Thyroid gland (tissue), 4 donors: ENCODE measurements around the gene EEF1AKMT3. TPM values are rescaled to one million over a fixed set of nuclear protein-coding genes. Genes with fewer than 3 reads are reported as not detected.

Source experiments
- DNase-seq, 2 donors: peaks; one replicate each; pipeline ENCODE4 v3.0.0-alpha.2; 2019
- H3K27ac ChIP-seq, 3 donors: fragments of 200-600 bp; sonication (generic); 1 replicate in 2 of 3; 2 replicates in 1 of 3; pipeline ENCODE4 v1.5.1; 2016 to 2019; ENCODE audit warnings: mild to moderate bottlenecking in 1 of 3, moderate library complexity in 1 of 3
- H3K27me3 ChIP-seq: fragments of 200-600 bp; sonication (generic); one replicate; pipeline ENCODE4 v1.5.1; 2019
- H3K36me3 ChIP-seq, 2 donors: fragments of 200-600 bp; sonication (generic); one replicate each; pipeline ENCODE4 v1.5.1; 2016 to 2019
- H3K4me1 ChIP-seq, 2 donors: fragments of 200-600 bp; sonication (generic); one replicate each; pipeline ENCODE4 v1.5.1; 2017 to 2019
- H3K4me3 ChIP-seq, 3 donors: fragments of 200-600 bp; sonication (generic); replicated peaks in 1 of 3; 1 replicate in 2 of 3; 2 replicates in 1 of 3; pipeline ENCODE4 v1.5.1; 2016; ENCODE audit warnings: mild to moderate bottlenecking in 1 of 3
- H3K9me3 ChIP-seq: fragments of 200-600 bp; sonication (generic); one replicate; pipeline ENCODE4 v1.5.1; 2017
- CTCF ChIP-seq, 6 experiments: fragments of 200-600 bp in 3 of 6; fragments of 450-650 bp in 3 of 6; sonication (generic) in 3 of 6; IDR thresholded peaks; one replicate each; pipeline ENCODE4 v1.5.1; 2016 to 2019; ENCODE audit warnings: antibody characterized with exemption in 6 of 6, mild to moderate bottlenecking in 2 of 6, inconsistent platforms in 1 of 6, moderate library complexity in 1 of 6
- POLR2A ChIP-seq, 2 donors: fragments of 450-650 bp; IDR thresholded peaks; one replicate each; pipeline ENCODE4 v1.6.1; 2017; ENCODE audit warnings: antibody characterized with exemption in 2 of 2, mild to moderate bottlenecking in 2 of 2, moderate library complexity in 1 of 2
- WGBS, 2 donors: methylation state at CpG; one replicate each; pipeline ENCODE4 v1.1.5; 2017; 5-methylcytosine and 5-hydroxymethylcytosine counted together
- intact Hi-C: fragments of 100-400 bp; cut with DNase I; formaldehyde crosslinking; loops from one replicate; pipeline ENCODE4 v1.15.1; 2023
- total RNA-seq, 4 donors: library from RNA; depleted of rRNA; stranded (reverse); fragments of >200 nt; gene quantifications; one replicate each; pipeline ENCODE4 v1.2.3, GENCODE V29; 2016

EEF1AKMT3 gene
- total RNA-seq, 4 donors from 2014 or later = 12.1 to 20.4 (median 16.5) TPM

DNA sequence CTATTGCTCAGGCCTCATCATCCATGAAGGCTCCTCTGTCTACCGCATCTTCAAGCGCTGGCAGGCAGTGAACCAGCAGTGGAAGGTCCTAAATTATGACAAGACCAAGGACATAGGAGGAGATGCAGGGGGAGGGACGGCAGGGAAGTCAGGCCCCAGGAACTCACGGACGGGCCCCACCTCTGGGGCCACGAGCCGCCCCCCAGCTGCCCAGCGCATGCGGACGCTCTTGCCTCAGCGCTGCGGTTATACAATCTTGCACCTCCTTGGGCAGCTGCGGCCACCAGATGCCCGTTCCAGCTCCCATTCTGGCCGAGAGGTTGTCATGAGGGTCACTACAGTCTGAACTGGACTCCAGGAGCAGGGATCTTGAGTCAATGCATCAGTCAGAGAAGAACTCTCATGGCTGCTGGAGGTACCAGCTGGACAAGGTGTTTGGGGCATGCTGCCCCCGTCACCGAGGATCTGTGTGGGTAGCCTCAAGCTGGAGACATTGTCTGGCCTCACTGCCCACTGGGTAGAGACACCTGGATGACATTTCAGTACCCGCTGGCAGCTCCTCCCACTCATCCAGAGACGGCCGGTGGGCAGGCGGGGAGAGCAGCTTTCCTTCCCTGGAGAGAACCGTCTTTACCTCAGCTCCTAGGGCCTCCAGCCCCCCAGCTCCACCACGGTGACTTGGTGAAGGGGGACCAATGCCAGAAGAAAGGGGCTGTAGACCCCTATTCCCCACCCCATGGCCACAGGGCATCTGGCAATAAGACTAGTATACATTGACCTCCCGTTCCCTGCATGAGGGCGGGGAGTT lies 13.7 kb upstream of the EEF1AKMT3 start:
- TF ChIP-seq CTCF (IDR thresholded peaks at IDR 0.05) (no peak), POLR2A (IDR thresholded peaks at IDR 0.05) (no peak)
- intact Hi-C loops = no loop called here

GRCh38 chr12:57759360-57759980 lies 12.9 kb upstream of the EEF1AKMT3 start:
- 27 to 44% methylated on average over 3 of the region's 3 CpGs for WGBS, 2 donors
- Histone ChIP-seq H3K9me3 (no peaks in the 10 kb centered on the region), H3K4me1 (peaks cover 13 to 15% of the 10 kb centered on the region in 2 donors), H3K27me3 (no peaks in the 10 kb centered on the region), H3K4me3 (no peak overlapping the region), H3K36me3 (peaks cover 9 to 10% of the 10 kb centered on the region in 2 donors), H3K27ac (no peak overlapping the region)
- peak; percentile 32 to 50 for DNase-seq
- TF ChIP-seq POLR2A (IDR thresholded peaks at IDR 0.05) (no peak), CTCF (IDR thresholded peaks at IDR 0.05) (peak in 3 of 6 experiments; percentile 34 to 56 (median 46))
- intact Hi-C loops = no loop called here

More for the DNA sequence above, 13.7 kb upstream of the EEF1AKMT3 start:
- no peaks in the 10 kb centered on the region for H3K9me3 ChIP-seq
- H3K27ac ChIP-seq = no peak overlapping the region
- H3K36me3 ChIP-seq = peaks cover 9 to 10% of the 10 kb centered on the region in 2 donors
- no peak for DNase-seq
- WGBS, 2 donors = 94 to 96% methylated on average over 21 to 25 of the region's 25 CpGs
- H3K27me3 ChIP-seq = no peaks in the 10 kb centered on the region
- peaks cover 13 to 20% of the 10 kb centered on the region in 2 donors for H3K4me1 ChIP-seq
- H3K4me3 ChIP-seq = no peak overlapping the region

- peaks cover 22 to 23% of the 10 kb centered on the region in 2 donors for H3K4me1 ChIP-seq
- 92 to 94% methylated on average over 3 of the region's 3 CpGs for WGBS, 2 donors
- DNase-seq = no peak
- H3K36me3 ChIP-seq = peaks cover 9 to 10% of the 10 kb centered on the region in 2 donors
- no peak overlapping the region for H3K27ac ChIP-seq
- no peaks in the 10 kb centered on the region for H3K9me3 ChIP-seq
- H3K4me3 ChIP-seq = no peak overlapping the region
- no peaks in the 10 kb centered on the region for H3K27me3 ChIP-seq
- TF ChIP-seq POLR2A (IDR thresholded peaks at IDR 0.05) (no peak), CTCF (IDR thresholded peaks at IDR 0.05) (no peak)
- intact Hi-C loops = no loop called here
Observed at GRCh38 chr12:57760347-57760982, 11.9 kb upstream of the EEF1AKMT3 start.

- WGBS, 2 donors = 93 to 98% methylated on average over 4 of the region's 4 CpGs
Observed at GRCh38 chr12:57761391-57761998, 10.9 kb upstream of the EEF1AKMT3 start.

More at GRCh38 chr12:57761391-57761998, 10.9 kb upstream of the EEF1AKMT3 start:
- Histone ChIP-seq H3K4me1 (peaks cover 24% of the 10 kb centered on the region in 2 donors), H3K27ac (no peak overlapping the region), H3K4me3 (no peak overlapping the region), H3K27me3 (no peaks in the 10 kb centered on the region), H3K9me3 (no peaks in the 10 kb centered on the region), H3K36me3 (peaks cover 9 to 10% of the 10 kb centered on the region in 2 donors)
- TF ChIP-seq CTCF (IDR thresholded peaks at IDR 0.05) = no peak
- DNase-seq = no peak
- intact Hi-C loops = no loop called here
